GM20431 (cell line): ENCODE data around the gene AKIP1.
"Not testable (repeated sequence)": the region's sequence is repeated elsewhere in the genome, so short reads cannot be mapped to it uniquely, and the experiment has no call there.

ENCODE experiments used
- in situ Hi-C: fragments of 300-500 bp; cut with MseI, MboI; formaldehyde crosslinking; loops from one replicate; pipeline ENCODE4 v1.15.0; 2020; ENCODE audit warnings: low sequenced_read_pairs; ENCODE audit not compliant: unreplicated experiment

AKIP1 gene

GRCh38 chr11:8914661-8915018 is 3.7 kb downstream of the AKIP1 start:
- in situ Hi-C loops, result no loop called here

GRCh38 chr11:8917157-8917825 is 6.3 kb downstream of the AKIP1 start:
- in situ Hi-C loops, result no loop called here

- in situ Hi-C loops, result no loop called here
These were observed 11.7 kb downstream of the AKIP1 start for GRCh38 chr11:8922691-8923090.

- in situ Hi-C loops, result no loop called here
These were observed 14.7 kb downstream of the AKIP1 start for GRCh38 chr11:8925711-8926110.

- in situ Hi-C loops, result no loop called here
These were observed 15.2 kb downstream of the AKIP1 start for GRCh38 chr11:8926236-8926635.

- in situ Hi-C loops, result no loop called here
These were observed 16.2 kb downstream of the AKIP1 start for GRCh38 chr11:8927233-8927632.

- in situ Hi-C loops, result no loop called here
These were observed 17.2 kb downstream of the AKIP1 start for GRCh38 chr11:8928205-8928604.

GRCh38 chr11:8928981-8929615 is 18.1 kb downstream of the AKIP1 start:
- in situ Hi-C loops, result no loop called here

GRCh38 chr11:8930456-8931175 is 19.6 kb downstream of the AKIP1 start:
- in situ Hi-C loops, result no loop called here

- in situ Hi-C loops, result no loop called here
These were observed 21.7 kb downstream of the AKIP1 start, which contains the start of gene C11orf16 for GRCh38 chr11:8932564-8933180. C11orf16 (minus strand) TSS chr11:8932947; CDS start chr11:8932308, 639 bp downstream.

- in situ Hi-C loops, result no loop called here
These were observed 22.9 kb downstream of the AKIP1 start for GRCh38 chr11:8933931-8934330.

- in situ Hi-C loops, result no loop called here
These were observed 23.9 kb downstream of the AKIP1 start for GRCh38 chr11:8934742-8935488.

GRCh38 chr11:8935789-8936188 is 24.8 kb downstream of the AKIP1 start:
- in situ Hi-C loops, result not testable (repeated sequence)

- in situ Hi-C loops, result no loop called here
These were observed 26.2 kb downstream of the AKIP1 start for GRCh38 chr11:8937159-8937558.

- in situ Hi-C loops, result no loop called here
These were observed 26.7 kb downstream of the AKIP1 start for GRCh38 chr11:8937659-8938058.

- in situ Hi-C loops, result no loop called here
These were observed 30.5 kb downstream of the AKIP1 start for GRCh38 chr11:8941341-8942103.

GRCh38 chr11:8942518-8943066 is 31.6 kb downstream of the AKIP1 start, which contains the start of gene ASCL3:
ASCL3 (minus strand) TSS chr11:8943016; CDS start chr11:8938161, 4,855 bp downstream.
- in situ Hi-C loops, result no loop called here

- in situ Hi-C loops, result no loop called here
These were observed 36.4 kb downstream of the AKIP1 start for GRCh38 chr11:8947230-8947943.
